Thyroid gland (tissue), 4 donors: Measurements from ENCODE around the gene CDC25B. TPM values are rescaled to one million over a fixed set of nuclear protein-coding genes. Genes with fewer than 3 reads are reported as not detected.

ENCODE experiments used
- DNase-seq, 2 donors: peaks; one replicate each; pipeline ENCODE4 v3.0.0-alpha.2; 2019
- H3K27ac ChIP-seq, 3 donors: fragments of 200-600 bp; sonication (generic); 1 replicate in 2 of 3; 2 replicates in 1 of 3; pipeline ENCODE4 v1.5.1; 2016 to 2019; ENCODE audit warnings: mild to moderate bottlenecking in 1 of 3, moderate library complexity in 1 of 3
- H3K27me3 ChIP-seq: fragments of 200-600 bp; sonication (generic); one replicate; pipeline ENCODE4 v1.5.1; 2019
- H3K36me3 ChIP-seq, 2 donors: fragments of 200-600 bp; sonication (generic); one replicate each; pipeline ENCODE4 v1.5.1; 2016 to 2019
- H3K4me1 ChIP-seq, 2 donors: fragments of 200-600 bp; sonication (generic); one replicate each; pipeline ENCODE4 v1.5.1; 2017 to 2019
- H3K4me3 ChIP-seq, 3 donors: fragments of 200-600 bp; sonication (generic); replicated peaks in 1 of 3; 1 replicate in 2 of 3; 2 replicates in 1 of 3; pipeline ENCODE4 v1.5.1; 2016; ENCODE audit warnings: mild to moderate bottlenecking in 1 of 3
- H3K9me3 ChIP-seq: fragments of 200-600 bp; sonication (generic); one replicate; pipeline ENCODE4 v1.5.1; 2017
- CTCF ChIP-seq, 6 experiments: fragments of 200-600 bp in 3 of 6; fragments of 450-650 bp in 3 of 6; sonication (generic) in 3 of 6; IDR thresholded peaks; one replicate each; pipeline ENCODE4 v1.5.1; 2016 to 2019; ENCODE audit warnings: antibody characterized with exemption in 6 of 6, mild to moderate bottlenecking in 2 of 6, inconsistent platforms in 1 of 6, moderate library complexity in 1 of 6
- POLR2A ChIP-seq, 2 donors: fragments of 450-650 bp; IDR thresholded peaks; one replicate each; pipeline ENCODE4 v1.6.1; 2017; ENCODE audit warnings: antibody characterized with exemption in 2 of 2, mild to moderate bottlenecking in 2 of 2, moderate library complexity in 1 of 2
- WGBS, 2 donors: methylation state at CpG; one replicate each; pipeline ENCODE4 v1.1.5; 2017; 5-methylcytosine and 5-hydroxymethylcytosine counted together
- intact Hi-C: fragments of 100-400 bp; cut with DNase I; formaldehyde crosslinking; loops from one replicate; pipeline ENCODE4 v1.15.1; 2023
- total RNA-seq, 4 donors: library from RNA; depleted of rRNA; stranded (reverse); fragments of >200 nt; gene quantifications; one replicate each; pipeline ENCODE4 v1.2.3, GENCODE V29; 2016

Gene CDC25B
- total RNA-seq, 4 donors from 2014 or later, result 23.7 to 43.9 (median 27.8) TPM

- DNase-seq, result no peak
- H3K4me1 ChIP-seq, result peaks cover 61 to 67% of the 10 kb centered on the region in 2 donors
- H3K36me3 ChIP-seq, result peaks cover 3 to 14% of the 10 kb centered on the region in 2 donors
- intact Hi-C loops, result no loop called here
- H3K27ac ChIP-seq, result peak overlapping the region; percentile 97 to 99 (median 98)
- no peak overlapping the region for H3K4me3 ChIP-seq
- H3K9me3 ChIP-seq, result no peaks in the 10 kb centered on the region
- no peaks in the 10 kb centered on the region for H3K27me3 ChIP-seq
- no peak for TF ChIP-seq POLR2A (IDR thresholded peaks at IDR 0.05)
- no peak for TF ChIP-seq CTCF (IDR thresholded peaks at IDR 0.05)
- 80 to 85% methylated on average over 3 of the region's 3 CpGs for WGBS, 2 donors
These were observed 12.4 kb downstream of the CDC25B start for GRCh38 chr20:3808544-3808943.

GRCh38 chr20:3811467-3812258 lies 15.6 kb downstream of the CDC25B start:
- peak overlapping the region; percentile 87 to 98 (median 97) for H3K27ac ChIP-seq
- H3K27me3 ChIP-seq, result no peaks in the 10 kb centered on the region
- H3K4me3 ChIP-seq, result peak overlapping the region in 1 of 3 donors; percentile 29
- H3K36me3 ChIP-seq, result no peaks in the 10 kb centered on the region
- peaks cover 49 to 58% of the 10 kb centered on the region in 2 donors for H3K4me1 ChIP-seq
- intact Hi-C loops, result no loop called here
- DNase-seq, result peak; percentile 99
- 3 to 4% methylated on average over 15 to 20 of the region's 20 CpGs for WGBS, 2 donors
- TF ChIP-seq POLR2A (IDR thresholded peaks at IDR 0.05) (peak; percentile 0 to 76), CTCF (IDR thresholded peaks at IDR 0.05) (no peak)
- no peaks in the 10 kb centered on the region for H3K9me3 ChIP-seq

- Histone ChIP-seq H3K27ac (peak overlapping the region; percentile 87 to 98 (median 97)), H3K27me3 (no peaks in the 10 kb centered on the region), H3K4me3 (no peak overlapping the region), H3K4me1 (peaks cover 43 to 52% of the 10 kb centered on the region in 2 donors), H3K9me3 (no peaks in the 10 kb centered on the region), H3K36me3 (no peaks in the 10 kb centered on the region)
- no peak for DNase-seq
- intact Hi-C loops, result no loop called here
- 93 to 94% methylated on average over 9 of the region's 9 CpGs for WGBS, 2 donors
- TF ChIP-seq CTCF (IDR thresholded peaks at IDR 0.05) (no peak), POLR2A (IDR thresholded peaks at IDR 0.05) (no peak)
These were observed 16.2 kb downstream of the CDC25B start for GRCh38 chr20:3812259-3812681.

GRCh38 chr20:3812975-3813847 lies 17.1 kb downstream of the CDC25B start:
- peak in 1 of 2 donors; percentile 48 for DNase-seq
- TF ChIP-seq CTCF (IDR thresholded peaks at IDR 0.05), result no peak
- TF ChIP-seq POLR2A (IDR thresholded peaks at IDR 0.05), result no peak
- H3K4me3 ChIP-seq, result no peak overlapping the region
- H3K27me3 ChIP-seq, result no peaks in the 10 kb centered on the region
- no peaks in the 10 kb centered on the region for H3K36me3 ChIP-seq
- no peaks in the 10 kb centered on the region for H3K9me3 ChIP-seq
- intact Hi-C loops, result no loop called here
- H3K4me1 ChIP-seq, result peaks cover 33 to 44% of the 10 kb centered on the region in 2 donors
- peak overlapping the region; percentile 87 to 98 (median 97) for H3K27ac ChIP-seq
- WGBS, 2 donors, result 66 to 73% methylated on average over 8 of the region's 8 CpGs
